Peyer's patch (tissue), 4 donors: Measurements from ENCODE around the gene ZNF148. TPM values are rescaled to one million over a fixed set of nuclear protein-coding genes. Genes with fewer than 3 reads are reported as not detected.

ENCODE experiments used
- DNase-seq, 3 donors: peaks; one replicate each; pipeline ENCODE4 v3.0.0-alpha.2; 2017 to 2019
- H3K27ac ChIP-seq, 4 donors: fragments of 200-600 bp; sonication (generic); one replicate each; pipeline ENCODE4 v1.5.1; 2016 to 2019
- H3K27me3 ChIP-seq, 2 donors: fragments of 200-600 bp; sonication (generic); one replicate each; pipeline ENCODE4 v1.5.1; 2019
- H3K36me3 ChIP-seq, 3 donors: fragments of 200-600 bp; sonication (generic); one replicate each; pipeline ENCODE4 v1.5.1; 2016 to 2019
- H3K4me1 ChIP-seq, 4 donors: fragments of 200-600 bp; sonication (generic); one replicate each; pipeline ENCODE4 v1.5.1; 2016 to 2019
- H3K4me3 ChIP-seq, 4 donors: fragments of 200-600 bp; sonication (generic); 1 replicate in 3 of 4; 2 replicates in 1 of 4; pipeline ENCODE4 v1.5.1; 2016 to 2019; ENCODE audit warnings: mild to moderate bottlenecking in 1 of 4
- H3K9me3 ChIP-seq, 4 donors: fragments of 200-600 bp; sonication (generic); one replicate each; pipeline ENCODE4 v1.5.1; 2016 to 2019; ENCODE audit warnings: mild to moderate bottlenecking in 1 of 4
- POLR2A ChIP-seq, 2 donors: fragments of 450-650 bp; IDR thresholded peaks; one replicate each; pipeline ENCODE4 v1.5.1; 2017; ENCODE audit warnings: antibody characterized with exemption in 2 of 2, mild to moderate bottlenecking in 2 of 2, moderate library complexity in 2 of 2
- total RNA-seq, 4 donors: library from RNA; depleted of rRNA; stranded (reverse); fragments of >200 nt; gene quantifications; one replicate each; pipeline ENCODE4 v1.1.0, GENCODE V29; 2016
- TF ChIP-seq, protein P1 (sequence below), 6 experiments: fragments of 450-650 bp in 4 of 6; fragments of 200-600 bp in 2 of 6; sonication (generic) in 1 of 6; IDR thresholded peaks; one replicate each; pipeline ENCODE4 v1.5.1; 2017 to 2019; ENCODE audit warnings: antibody characterized with exemption in 6 of 6, mild to moderate bottlenecking in 3 of 6, moderate library complexity in 1 of 6

ZNF148 gene
- total RNA-seq, 4 donors from 2014 or later, result 17.7 to 48.7 (median 24.7) TPM

GRCh38 chr3:125267460-125267859 lies 107.7 kb downstream of the ZNF148 start:
- Histone ChIP-seq H3K4me1 (no peaks in the 10 kb centered on the region), H3K27ac (no peak overlapping the region), H3K9me3 (no peaks in the 10 kb centered on the region), H3K36me3 (peaks cover 0 to 10% (median 0%) of the 10 kb centered on the region in 3 donors), H3K4me3 (no peak overlapping the region), H3K27me3 (no peaks in the 10 kb centered on the region)
- TF ChIP-seq POLR2A (IDR thresholded peaks at IDR 0.05), result no peak
- TF ChIP-seq, protein P1, sequence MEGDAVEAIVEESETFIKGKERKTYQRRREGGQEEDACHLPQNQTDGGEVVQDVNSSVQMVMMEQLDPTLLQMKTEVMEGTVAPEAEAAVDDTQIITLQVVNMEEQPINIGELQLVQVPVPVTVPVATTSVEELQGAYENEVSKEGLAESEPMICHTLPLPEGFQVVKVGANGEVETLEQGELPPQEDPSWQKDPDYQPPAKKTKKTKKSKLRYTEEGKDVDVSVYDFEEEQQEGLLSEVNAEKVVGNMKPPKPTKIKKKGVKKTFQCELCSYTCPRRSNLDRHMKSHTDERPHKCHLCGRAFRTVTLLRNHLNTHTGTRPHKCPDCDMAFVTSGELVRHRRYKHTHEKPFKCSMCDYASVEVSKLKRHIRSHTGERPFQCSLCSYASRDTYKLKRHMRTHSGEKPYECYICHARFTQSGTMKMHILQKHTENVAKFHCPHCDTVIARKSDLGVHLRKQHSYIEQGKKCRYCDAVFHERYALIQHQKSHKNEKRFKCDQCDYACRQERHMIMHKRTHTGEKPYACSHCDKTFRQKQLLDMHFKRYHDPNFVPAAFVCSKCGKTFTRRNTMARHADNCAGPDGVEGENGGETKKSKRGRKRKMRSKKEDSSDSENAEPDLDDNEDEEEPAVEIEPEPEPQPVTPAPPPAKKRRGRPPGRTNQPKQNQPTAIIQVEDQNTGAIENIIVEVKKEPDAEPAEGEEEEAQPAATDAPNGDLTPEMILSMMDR (IDR thresholded peaks at IDR 0.05), result no peak
- DNase-seq, result no peak

- Histone ChIP-seq H3K36me3 (peaks cover 0 to 10% (median 0%) of the 10 kb centered on the region in 3 donors), H3K4me1 (no peaks in the 10 kb centered on the region), H3K27me3 (no peaks in the 10 kb centered on the region), H3K27ac (no peak overlapping the region), H3K9me3 (no peaks in the 10 kb centered on the region), H3K4me3 (no peak overlapping the region)
- no peak for TF ChIP-seq POLR2A (IDR thresholded peaks at IDR 0.05)
- TF ChIP-seq, protein P1 (IDR thresholded peaks at IDR 0.05), result no peak
- DNase-seq, result no peak
Measured at GRCh38 chr3:125266971-125267370, 108.2 kb downstream of the ZNF148 start.

DNA sequence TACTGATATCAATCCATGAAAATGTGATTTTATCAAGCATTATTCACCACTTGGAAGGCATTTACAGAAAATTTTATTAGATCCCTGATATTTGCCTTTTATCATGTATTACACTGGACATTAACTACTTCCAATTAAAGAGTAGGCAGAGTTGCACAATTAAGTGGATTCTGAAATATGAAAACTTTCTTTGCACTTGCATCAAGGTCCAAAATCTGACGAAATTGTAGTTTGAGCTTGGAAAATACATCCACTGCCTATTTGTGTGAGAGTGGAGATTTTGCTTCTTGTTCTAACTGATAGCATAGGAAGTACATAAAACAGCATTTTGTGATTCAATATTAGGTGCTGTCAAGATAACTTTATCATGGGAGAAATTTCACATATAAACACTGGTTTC lies 113.0 kb downstream of the ZNF148 start:
- H3K27me3 ChIP-seq, result no peaks in the 10 kb centered on the region
- H3K9me3 ChIP-seq, result no peaks in the 10 kb centered on the region
- H3K27ac ChIP-seq, result no peak overlapping the region
- no peak for DNase-seq
- no peak overlapping the region for H3K4me3 ChIP-seq
- TF ChIP-seq, protein P1 (IDR thresholded peaks at IDR 0.05), result no peak
- TF ChIP-seq POLR2A (IDR thresholded peaks at IDR 0.05), result no peak
- H3K36me3 ChIP-seq, result no peaks in the 10 kb centered on the region
- H3K4me1 ChIP-seq, result no peaks in the 10 kb centered on the region

GRCh38 chr3:125261031-125261430 lies 114.1 kb downstream of the ZNF148 start:
- Histone ChIP-seq H3K27ac (no peak overlapping the region), H3K4me3 (no peak overlapping the region), H3K4me1 (no peaks in the 10 kb centered on the region), H3K9me3 (no peaks in the 10 kb centered on the region), H3K27me3 (no peaks in the 10 kb centered on the region), H3K36me3 (no peaks in the 10 kb centered on the region)
- DNase-seq, result no peak
- TF ChIP-seq POLR2A (IDR thresholded peaks at IDR 0.05), result no peak
- TF ChIP-seq, protein P1 (IDR thresholded peaks at IDR 0.05), result no peak

- Histone ChIP-seq H3K27ac (no peak overlapping the region), H3K36me3 (no peaks in the 10 kb centered on the region), H3K4me1 (no peaks in the 10 kb centered on the region), H3K27me3 (no peaks in the 10 kb centered on the region), H3K9me3 (no peaks in the 10 kb centered on the region), H3K4me3 (no peak overlapping the region)
- TF ChIP-seq, protein P1 (IDR thresholded peaks at IDR 0.05), result no peak
- no peak for TF ChIP-seq POLR2A (IDR thresholded peaks at IDR 0.05)
- no peak for DNase-seq
Measured at GRCh38 chr3:125260158-125260557, 115.0 kb downstream of the ZNF148 start.

DNA sequence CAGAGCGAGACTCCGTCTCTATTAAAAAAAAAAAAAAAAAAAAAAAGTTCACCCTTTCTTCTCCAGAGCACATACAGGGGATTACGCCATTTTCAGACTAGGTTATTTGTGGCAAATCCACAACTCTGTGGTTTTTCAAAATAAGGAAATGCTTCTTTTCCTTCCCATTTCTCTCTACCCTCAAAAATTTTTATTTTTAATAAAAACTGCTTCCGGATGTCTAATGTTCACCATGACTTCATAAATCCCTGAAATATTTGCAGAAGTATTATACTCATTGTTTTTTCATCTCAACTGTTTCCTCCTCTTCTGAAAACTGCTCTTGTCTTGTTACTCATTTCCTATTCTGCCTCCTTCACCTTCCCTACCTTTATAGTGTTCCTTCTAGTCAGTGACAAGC lies 117.6 kb downstream of the ZNF148 start:
- DNase-seq, result no peak
- Histone ChIP-seq H3K4me1 (no peaks in the 10 kb centered on the region), H3K27ac (no peak overlapping the region), H3K27me3 (no peaks in the 10 kb centered on the region), H3K4me3 (no peak overlapping the region), H3K36me3 (no peaks in the 10 kb centered on the region), H3K9me3 (no peaks in the 10 kb centered on the region)
- TF ChIP-seq, protein P1 (IDR thresholded peaks at IDR 0.05), result no peak
- TF ChIP-seq POLR2A (IDR thresholded peaks at IDR 0.05), result no peak
